DMS114 treated with DMSO at 0.1 percent for 48 hours (cell line): ENCODE measurements around the gene TIMM21.

ENCODE experiments used
- DNase-seq: peaks from one replicate; lab custom pipeline; 2025; ENCODE audit not compliant: unreplicated experiment; lab: John Stamatoyannopoulos, UW

Gene TIMM21, protein sequence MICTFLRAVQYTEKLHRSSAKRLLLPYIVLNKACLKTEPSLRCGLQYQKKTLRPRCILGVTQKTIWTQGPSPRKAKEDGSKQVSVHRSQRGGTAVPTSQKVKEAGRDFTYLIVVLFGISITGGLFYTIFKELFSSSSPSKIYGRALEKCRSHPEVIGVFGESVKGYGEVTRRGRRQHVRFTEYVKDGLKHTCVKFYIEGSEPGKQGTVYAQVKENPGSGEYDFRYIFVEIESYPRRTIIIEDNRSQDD

DNA sequence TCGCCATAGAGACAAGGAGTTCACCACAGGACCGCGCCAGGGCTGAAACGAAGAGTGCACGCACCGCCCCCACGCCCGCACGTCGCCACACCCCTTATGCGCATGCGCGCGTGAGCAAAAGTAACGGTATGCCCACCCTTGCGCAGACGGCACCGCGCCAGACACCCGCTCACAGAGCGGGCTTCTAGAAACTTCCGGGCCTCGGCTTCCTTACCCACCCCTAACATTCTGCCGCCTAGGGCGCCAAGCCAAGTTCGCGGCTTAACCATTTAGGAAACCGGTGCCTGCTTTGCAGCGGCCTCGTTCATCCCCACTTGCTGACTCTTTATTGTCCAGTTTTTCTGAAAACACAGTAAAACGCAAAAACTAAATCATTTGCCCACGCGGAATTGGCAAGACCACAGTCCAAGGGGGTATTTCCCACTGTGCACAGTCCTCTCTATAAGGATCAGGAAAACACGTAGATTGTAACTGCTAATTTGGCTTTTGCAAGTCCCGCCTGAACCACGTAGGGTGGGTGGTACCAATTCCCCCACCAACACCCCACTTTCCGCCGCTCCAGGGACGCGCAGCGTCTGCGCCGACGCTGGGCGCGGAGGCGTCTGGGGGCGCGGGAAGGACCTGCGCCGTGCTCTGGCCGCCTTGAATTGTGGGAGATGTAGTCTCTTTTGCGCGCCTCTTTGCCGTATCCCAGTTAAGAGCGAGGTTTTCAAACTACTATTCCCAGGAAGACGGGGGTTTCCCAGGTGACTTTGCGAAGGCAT lies at the start of gene TIMM21, which contains the start of gene FBXO15:
TSS of gene TIMM21 (plus strand) at position 745 of the 764 bp plus-strand sequence. CDS start 286 bp downstream, outside the sequence.
TSS of gene FBXO15 (minus strand) at position 56 of the 764 bp plus-strand sequence. CDS start at position 7, 49 bp downstream.
- peak; percentile 92 for DNase-seq

- DNase-seq: no peak
Measured at GRCh38 chr18:74108460-74108859, 39.9 kb upstream of the TIMM21 start.

DNA sequence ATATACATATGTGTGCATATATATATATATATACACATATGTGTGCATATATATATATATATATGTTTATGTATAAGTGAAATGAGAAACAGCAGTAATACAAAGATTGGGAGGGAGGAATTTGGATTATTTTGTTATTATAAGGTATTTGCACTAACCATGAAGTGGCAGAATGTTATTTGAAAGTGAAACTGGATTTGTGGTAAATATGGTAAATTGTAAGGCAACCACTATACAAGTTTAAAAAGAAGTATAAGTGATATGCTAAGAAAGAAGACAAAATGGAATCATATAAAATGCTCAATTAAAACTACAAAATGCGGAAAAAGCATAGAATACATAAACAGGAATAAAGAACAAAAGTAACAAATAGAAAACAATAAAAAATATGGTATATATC lies 38.2 kb upstream of the TIMM21 start:
- no peak for DNase-seq

DNA sequence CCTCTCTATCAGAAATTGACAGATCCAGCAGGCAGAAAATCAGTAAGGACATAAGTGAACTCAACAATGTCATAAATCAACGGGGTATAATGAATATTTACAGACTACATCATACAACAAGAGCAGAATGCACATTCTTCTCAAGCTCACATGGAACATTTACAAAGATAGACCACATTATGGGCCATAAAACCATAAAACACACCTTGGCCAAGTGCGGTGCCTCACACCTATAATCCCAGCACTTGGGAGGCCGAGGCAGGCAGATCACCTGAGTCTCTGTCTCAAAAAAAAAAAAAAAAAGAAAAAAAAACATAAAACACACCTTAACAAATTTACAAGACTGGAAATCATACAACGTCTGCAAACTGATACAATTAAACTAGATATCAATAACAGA lies 37.3 kb upstream of the TIMM21 start:
- no peak for DNase-seq

DNA sequence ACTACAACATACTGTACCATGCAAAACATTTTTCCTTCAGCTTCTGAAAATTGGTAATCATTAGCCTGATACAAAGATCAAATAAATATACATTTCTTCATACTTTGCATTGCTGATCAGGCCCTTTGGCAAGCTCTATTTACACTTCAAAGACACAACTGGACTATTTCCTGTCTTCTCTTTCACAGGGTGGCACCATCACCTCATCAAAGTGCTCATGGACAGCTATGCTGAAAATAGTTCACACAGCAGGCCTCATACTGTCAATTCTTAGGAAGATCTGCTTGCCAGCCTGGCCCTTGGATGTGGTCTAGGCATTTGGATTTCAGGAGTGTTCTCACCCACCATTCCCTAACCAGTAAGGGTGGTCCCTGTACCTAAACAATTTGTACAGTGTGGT lies 34.6 kb upstream of the TIMM21 start:
- no peak for DNase-seq

- no peak for DNase-seq
Measured at GRCh38 chr18:74114116-74114515, 34.2 kb upstream of the TIMM21 start.

GRCh38 chr18:74115046-74115445 lies 33.3 kb upstream of the TIMM21 start:
- DNase-seq: no peak

DNA sequence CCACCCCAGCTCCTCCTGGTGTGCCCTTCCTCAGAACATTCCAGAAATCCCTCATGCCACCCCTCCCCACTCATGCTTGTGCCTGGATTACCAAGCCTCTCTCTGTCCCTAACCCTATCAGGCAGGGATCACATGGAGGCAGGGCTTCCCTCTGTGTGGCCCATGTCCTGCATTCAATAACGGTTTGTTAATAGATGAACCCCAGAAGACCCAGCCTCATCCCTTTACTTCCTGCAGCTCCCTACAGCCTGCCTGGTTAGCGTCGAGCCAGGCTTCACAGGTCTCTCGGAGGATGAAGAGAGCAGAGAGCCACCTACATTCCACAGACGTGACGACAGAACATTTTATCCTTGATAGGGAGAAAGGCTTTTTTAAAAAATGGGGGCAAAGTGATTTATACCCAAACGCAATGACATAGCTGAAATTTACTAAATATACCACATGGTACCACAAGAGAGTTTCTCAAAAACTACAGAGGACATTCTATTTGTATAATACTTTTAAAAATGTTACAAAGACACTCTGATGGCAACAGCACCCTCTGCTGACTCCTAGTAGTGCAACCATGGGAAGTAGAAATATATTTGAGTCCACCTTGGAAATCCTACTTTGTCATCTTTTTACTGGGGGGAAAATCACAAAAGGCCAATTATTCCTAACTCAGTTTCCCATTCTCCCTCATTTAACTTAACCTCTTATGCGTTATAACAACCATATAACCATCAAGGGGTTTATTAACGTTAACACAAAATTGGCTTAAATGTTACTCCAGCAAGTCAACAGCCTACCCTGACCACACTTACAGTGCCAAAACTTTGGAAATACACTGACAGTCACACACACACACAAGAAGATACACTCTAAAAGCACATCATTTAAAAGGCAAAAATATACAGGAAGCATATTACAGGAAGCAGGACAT lies 31.4 kb upstream of the TIMM21 start:
- peak; percentile 1 for DNase-seq

DNA sequence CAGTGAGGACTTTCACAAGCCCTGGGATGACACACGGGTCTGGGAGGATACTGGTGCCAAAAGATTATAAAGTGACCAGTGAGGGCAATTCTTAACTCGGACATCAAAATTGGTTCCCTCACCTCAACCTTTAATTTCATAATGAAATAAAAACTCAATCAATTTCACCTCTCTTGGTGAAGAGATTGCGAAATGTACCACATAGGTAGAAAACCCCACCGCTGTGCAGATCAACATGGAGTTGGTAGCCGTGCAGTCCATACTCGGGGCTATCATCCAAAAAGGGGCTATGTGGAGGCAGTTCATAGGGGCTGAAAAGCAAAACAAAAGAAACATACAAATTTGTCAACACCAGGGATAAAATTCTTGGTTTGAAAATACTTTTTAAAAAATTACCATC lies 25.1 kb upstream of the TIMM21 start:
- no peak for DNase-seq

GRCh38 chr18:74124642-74125041 lies 23.7 kb upstream of the TIMM21 start:
- DNase-seq: no peak

- no peak for DNase-seq
Measured at GRCh38 chr18:74126684-74127655, 21.4 kb upstream of the TIMM21 start.

DNA sequence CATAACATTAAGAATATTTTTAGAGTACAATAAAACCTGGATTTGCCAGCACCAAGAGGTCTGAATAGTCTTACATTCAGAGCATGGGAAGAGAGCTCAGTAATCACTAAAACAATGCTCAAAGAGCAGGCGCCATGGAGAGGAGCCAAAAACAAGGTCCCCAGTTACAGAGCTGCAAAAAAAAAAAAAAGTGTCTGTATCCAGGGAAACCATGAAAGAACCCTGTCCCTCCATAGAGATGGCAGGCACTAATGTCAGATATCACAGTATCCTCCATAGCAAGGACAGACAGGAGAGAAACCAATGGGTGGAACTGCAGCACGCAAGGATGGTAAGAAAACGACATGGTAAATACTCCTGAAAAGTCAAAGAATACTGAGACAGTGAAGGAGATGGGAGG lies 20.2 kb upstream of the TIMM21 start:
- DNase-seq: no peak

- no peak for DNase-seq
Measured at GRCh38 chr18:74131124-74131523, 17.2 kb upstream of the TIMM21 start.

GRCh38 chr18:74132201-74132600 lies 16.1 kb upstream of the TIMM21 start:
- DNase-seq: no peak

GRCh38 chr18:74137920-74138538 lies 10.3 kb upstream of the TIMM21 start:
- DNase-seq: no peak

DNA sequence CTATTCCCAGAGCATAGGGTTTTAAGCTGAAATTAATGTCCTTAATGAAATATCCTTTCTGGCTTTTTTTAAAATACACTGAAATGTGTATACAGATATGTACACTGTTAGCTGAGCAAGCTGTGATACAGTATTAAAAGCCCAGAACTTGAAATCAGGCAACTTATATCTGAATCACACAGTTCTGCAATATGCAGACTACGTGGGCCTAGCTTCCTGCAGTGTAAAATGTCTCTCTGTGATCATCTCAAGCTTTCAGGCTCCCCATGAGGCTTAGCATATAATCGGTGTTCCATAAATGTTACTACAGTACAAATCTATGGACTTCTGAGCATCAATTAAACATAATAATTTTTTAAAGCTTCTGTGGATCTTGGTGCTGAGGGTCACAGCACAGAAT lies 8.9 kb upstream of the TIMM21 start:
- no peak for DNase-seq

DNA sequence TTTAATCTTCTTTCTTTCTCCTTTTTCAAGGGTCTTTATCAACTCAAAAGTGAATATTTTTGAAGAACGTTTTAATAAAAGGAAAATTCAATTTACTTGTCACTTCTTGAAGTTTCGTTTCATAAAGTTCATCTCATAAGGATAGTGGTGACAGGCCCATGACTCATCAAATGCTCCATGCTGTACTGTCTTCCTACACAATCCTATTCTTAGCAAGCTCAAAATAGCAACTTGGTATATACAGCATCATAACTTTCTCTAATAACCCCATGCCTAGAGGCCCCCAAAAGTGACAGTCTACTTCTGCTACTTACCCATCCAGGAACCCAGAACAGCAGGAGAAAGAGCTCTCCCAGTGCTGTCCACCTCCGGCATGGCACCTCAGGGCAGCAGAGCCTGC lies 8.4 kb upstream of the TIMM21 start:
- DNase-seq: no peak

GRCh38 chr18:74140582-74140981 lies 7.7 kb upstream of the TIMM21 start:
- no peak for DNase-seq

- no peak for DNase-seq
Measured at GRCh38 chr18:74141667-74142066, 6.7 kb upstream of the TIMM21 start.

DNA sequence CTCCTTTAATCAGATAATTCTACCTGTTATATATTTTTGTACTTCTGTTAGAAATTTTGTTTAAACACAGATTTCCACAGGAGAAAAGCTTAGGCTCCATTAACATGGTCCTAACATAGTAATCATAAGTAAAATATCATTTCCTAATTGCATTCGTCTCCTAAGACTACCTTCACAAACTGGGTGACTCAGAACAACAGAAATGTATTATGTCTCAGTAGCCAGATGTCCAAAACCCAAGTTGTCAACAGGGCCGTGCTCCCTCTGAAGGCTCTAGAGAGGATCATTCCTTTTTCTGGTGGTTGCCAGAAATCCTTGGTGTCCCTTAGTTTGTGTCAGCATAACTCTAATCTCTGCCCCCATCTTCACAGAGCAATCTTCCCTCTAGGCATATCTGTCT lies 6.1 kb upstream of the TIMM21 start:
- no peak for DNase-seq
